ENCODE data around the gene SMTN. TPM values are rescaled to one million over a fixed set of nuclear protein-coding genes. Genes with fewer than 3 reads are reported as not detected.

The SMTN gene
- total RNA-seq, 5 donors from 2014 or later (not counting 1 experiment from before 2014, with no cell fraction given): 2.6 to 10.1 (median 3.8) TPM

DNA sequence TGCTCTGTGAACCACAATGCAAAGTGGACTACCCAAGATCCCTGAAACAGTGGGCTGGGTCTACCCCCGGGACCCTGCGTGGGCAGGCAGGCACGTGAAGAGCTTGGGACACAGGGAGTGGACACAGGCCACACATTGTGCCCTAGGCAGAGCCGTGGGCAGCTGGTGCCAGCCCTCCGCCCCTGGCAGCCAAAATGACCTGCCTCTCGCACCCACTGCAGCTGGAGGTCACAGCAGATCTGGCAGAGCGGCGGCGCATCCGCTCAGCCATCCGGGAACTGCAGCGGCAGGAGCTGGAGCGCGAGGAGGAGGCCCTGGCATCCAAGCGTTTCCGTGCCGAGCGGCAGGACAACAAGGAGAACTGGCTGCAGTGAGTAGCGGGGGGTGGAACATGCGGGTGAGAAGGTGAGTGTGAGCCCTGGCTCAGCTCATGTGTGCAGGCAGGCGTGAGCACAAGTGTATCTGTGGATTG, 6.7 kb downstream of the SMTN start:
- no peak for DNase-seq
- H3K4me3 Mint-ChIP-seq: no peak overlapping the region
- peaks cover 10 to 25% of the 10 kb centered on the region in 2 experiments for H3K4me1 ChIP-seq (ENCODE audit: control insufficient read depth in 1 of 2, extremely low read depth in 1 of 2, insufficient read depth in 2 of 2, low read length in 2 of 2)
- no peak overlapping the region for H3K4me3 ChIP-seq (ENCODE audit: control insufficient read depth in 1 of 2, extremely low read depth in 1 of 2, low read length in 1 of 2)
- WGBS (ENCODE audit: insufficient coverage): 98% methylated on average over 21 of the region's 21 CpGs
- H3K27me3 ChIP-seq (replicated peaks in 1 of 2; ENCODE audit: control insufficient read depth in 2 of 2, extremely low read depth in 1 of 2, insufficient read depth in 2 of 2, low read length in 1 of 2): no peaks in the 10 kb centered on the region
- H3K9me3 ChIP-seq: no peaks in the 10 kb centered on the region
- ChIA-PET POLR2A (no interaction called here), CTCF (interaction anchor here (0.5 to 1.4 kb wide), 2 partner anchors 143 to 325 kb away, joined by 3 to 5 read pairs; no protein-coding TSS in a partner anchor)
- H3K27ac ChIP-seq (ENCODE audit: low read length): no peak overlapping the region
- H3K36me3 Mint-ChIP-seq: no peaks in the 10 kb centered on the region
- ATAC-seq (replicated peaks in 1 of 4): no peak
- no peak overlapping the region for H3K27ac Mint-ChIP-seq
- H3K27me3 Mint-ChIP-seq: no peaks in the 10 kb centered on the region
- H3K9me3 Mint-ChIP-seq: no peaks in the 10 kb centered on the region
- H3K4me1 Mint-ChIP-seq: peaks cover 12 to 17% (median 17%) of the 10 kb centered on the region in 3 donors
- H3K36me3 ChIP-seq (ENCODE audit: control insufficient read depth in 2 of 2, extremely low read depth in 1 of 2, insufficient read depth in 1 of 2, low read length in 1 of 2): peaks cover 0 to 6% of the 10 kb centered on the region in 2 donors

DNA sequence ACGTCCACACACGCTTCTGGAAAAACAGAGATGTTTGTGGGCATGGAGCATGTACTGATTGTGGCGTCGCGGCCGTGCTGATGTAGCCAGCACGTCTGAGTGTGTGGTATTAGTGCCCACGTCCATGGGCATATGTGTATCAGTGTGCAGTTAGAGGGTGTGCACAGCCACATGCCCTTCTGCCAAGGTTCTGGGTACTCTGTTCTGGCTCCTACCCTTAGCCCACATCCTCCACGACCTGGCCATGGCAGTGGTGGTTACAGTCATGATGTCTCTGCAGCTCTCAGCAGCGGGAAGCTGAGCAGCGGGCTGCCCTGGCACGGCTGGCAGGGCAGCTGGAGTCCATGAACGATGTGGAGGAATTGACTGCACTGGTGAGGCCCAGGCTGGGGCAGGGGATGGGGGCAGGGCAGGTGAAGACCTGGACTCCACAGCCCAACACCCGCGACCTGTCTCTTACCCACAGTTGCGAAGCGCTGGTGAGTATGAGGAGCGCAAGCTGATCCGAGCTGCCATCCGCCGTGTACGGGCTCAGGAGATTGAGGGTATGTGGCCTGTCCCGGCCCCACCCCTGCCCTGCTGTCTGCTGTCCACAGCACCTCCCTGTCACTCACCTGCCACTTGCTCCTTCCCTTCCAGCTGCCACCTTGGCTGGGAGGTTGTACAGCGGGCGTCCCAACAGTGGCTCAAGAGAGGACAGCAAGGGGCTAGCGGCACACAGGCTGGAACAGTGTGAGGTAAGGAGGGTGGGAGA, 7.3 kb downstream of the SMTN start:
- H3K36me3 ChIP-seq (ENCODE audit: control insufficient read depth in 2 of 2, extremely low read depth in 1 of 2, insufficient read depth in 1 of 2, low read length in 1 of 2): peaks cover 0 to 6% of the 10 kb centered on the region in 2 donors
- H3K9me3 Mint-ChIP-seq: no peaks in the 10 kb centered on the region
- no peak overlapping the region for H3K27ac ChIP-seq (ENCODE audit: low read length)
- no peak overlapping the region for H3K27ac Mint-ChIP-seq
- no peaks in the 10 kb centered on the region for H3K27me3 ChIP-seq (replicated peaks in 1 of 2; ENCODE audit: control insufficient read depth in 2 of 2, extremely low read depth in 1 of 2, insufficient read depth in 2 of 2, low read length in 1 of 2)
- no peak overlapping the region for H3K4me3 Mint-ChIP-seq
- no peak overlapping the region for H3K4me3 ChIP-seq (ENCODE audit: control insufficient read depth in 1 of 2, extremely low read depth in 1 of 2, low read length in 1 of 2)
- ChIA-PET CTCF (interaction anchor here (0.5 to 1.4 kb wide), 2 partner anchors 142 to 325 kb away, joined by 3 to 5 read pairs; no protein-coding TSS in a partner anchor), POLR2A (no interaction called here)
- WGBS (ENCODE audit: insufficient coverage): 94% methylated on average over 23 of the region's 26 CpGs
- peaks cover 11 to 12% (median 12%) of the 10 kb centered on the region in 3 donors for H3K4me1 Mint-ChIP-seq
- no peaks in the 10 kb centered on the region for H3K36me3 Mint-ChIP-seq
- DNase-seq (no peak), ATAC-seq (replicated peaks in 1 of 4) (no peak)
- peaks cover 6 to 19% of the 10 kb centered on the region in 2 experiments for H3K4me1 ChIP-seq (ENCODE audit: control insufficient read depth in 1 of 2, extremely low read depth in 1 of 2, insufficient read depth in 2 of 2, low read length in 2 of 2)
- no peaks in the 10 kb centered on the region for H3K9me3 ChIP-seq
- H3K27me3 Mint-ChIP-seq: no peaks in the 10 kb centered on the region

DNA sequence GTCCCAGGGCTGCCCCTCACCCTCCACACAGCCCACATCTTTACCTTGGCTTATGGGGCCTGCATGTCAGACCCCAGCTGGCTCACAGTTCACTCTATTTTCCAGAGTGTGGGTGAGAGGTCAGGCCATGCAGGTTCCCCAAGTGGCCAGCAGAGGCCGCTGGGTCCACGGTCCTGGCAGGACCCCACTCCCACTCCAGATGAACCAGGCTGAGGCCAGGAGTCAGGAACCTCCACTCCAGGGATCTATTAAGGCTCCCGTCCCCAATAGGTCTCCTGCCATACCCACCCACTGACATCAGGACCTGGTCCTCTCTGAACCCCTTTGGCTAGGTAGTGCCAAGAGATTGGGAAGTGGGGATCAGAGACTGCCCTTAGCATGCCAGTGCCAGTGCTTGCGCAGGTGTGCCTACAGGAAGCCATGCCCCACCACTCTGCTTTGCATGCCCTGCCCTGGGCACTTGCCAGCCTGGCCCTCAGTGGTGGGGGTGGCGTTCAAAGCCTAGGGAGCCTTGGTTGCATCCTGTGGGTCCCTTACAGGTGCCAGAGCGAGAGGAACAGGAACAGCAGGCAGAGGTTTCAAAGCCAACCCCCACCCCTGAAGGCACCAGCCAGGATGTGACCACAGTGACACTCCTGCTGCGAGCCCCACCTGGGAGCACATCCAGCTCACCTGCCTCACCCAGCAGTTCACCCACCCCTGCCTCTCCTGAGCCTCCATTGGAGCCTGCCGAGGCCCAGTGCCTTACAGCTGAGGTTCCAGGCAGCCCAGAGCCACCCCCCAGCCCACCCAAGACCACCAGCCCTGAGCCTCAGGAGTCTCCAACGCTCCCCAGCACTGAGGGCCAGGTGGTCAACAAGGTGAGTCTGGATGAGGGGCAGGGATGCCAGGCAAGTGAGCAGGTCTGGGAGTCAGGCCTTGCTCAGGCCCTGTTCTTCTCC, 8.3 kb downstream of the SMTN start:
- ATAC-seq (replicated peaks in 1 of 4): no peak
- Mint-ChIP-seq H3K36me3 (no peaks in the 10 kb centered on the region), H3K9me3 (no peaks in the 10 kb centered on the region), H3K27me3 (no peaks in the 10 kb centered on the region), H3K27ac (no peak overlapping the region), H3K4me1 (peaks cover under 1 to 2% (median 2%) of the 10 kb centered on the region in 3 donors), H3K4me3 (no peak overlapping the region)
- peaks cover 0 to 9% of the 10 kb centered on the region in 2 experiments for H3K4me1 ChIP-seq (ENCODE audit: control insufficient read depth in 1 of 2, extremely low read depth in 1 of 2, insufficient read depth in 2 of 2, low read length in 2 of 2)
- 90% methylated on average over 6 of the region's 9 CpGs for WGBS (ENCODE audit: insufficient coverage)
- no peak overlapping the region for H3K4me3 ChIP-seq (ENCODE audit: control insufficient read depth in 1 of 2, extremely low read depth in 1 of 2, low read length in 1 of 2)
- POLR2A ChIA-PET: no interaction called here
- DNase-seq: peak in 13 of 35 experiments; percentile 16 to 58 (median 31)
- peaks cover 0 to 6% of the 10 kb centered on the region in 2 donors for H3K36me3 ChIP-seq (ENCODE audit: control insufficient read depth in 2 of 2, extremely low read depth in 1 of 2, insufficient read depth in 1 of 2, low read length in 1 of 2)
- no peaks in the 10 kb centered on the region for H3K9me3 ChIP-seq
- CTCF ChIA-PET: interaction anchor here in 1 of 2 donors (1.4 kb wide), 1 partner anchor 141 kb away, joined by 3 read pairs; no protein-coding TSS in a partner anchor
- no peak overlapping the region for H3K27ac ChIP-seq (ENCODE audit: low read length)
- H3K27me3 ChIP-seq (replicated peaks in 1 of 2; ENCODE audit: control insufficient read depth in 2 of 2, extremely low read depth in 1 of 2, insufficient read depth in 2 of 2, low read length in 1 of 2): no peaks in the 10 kb centered on the region

DNA sequence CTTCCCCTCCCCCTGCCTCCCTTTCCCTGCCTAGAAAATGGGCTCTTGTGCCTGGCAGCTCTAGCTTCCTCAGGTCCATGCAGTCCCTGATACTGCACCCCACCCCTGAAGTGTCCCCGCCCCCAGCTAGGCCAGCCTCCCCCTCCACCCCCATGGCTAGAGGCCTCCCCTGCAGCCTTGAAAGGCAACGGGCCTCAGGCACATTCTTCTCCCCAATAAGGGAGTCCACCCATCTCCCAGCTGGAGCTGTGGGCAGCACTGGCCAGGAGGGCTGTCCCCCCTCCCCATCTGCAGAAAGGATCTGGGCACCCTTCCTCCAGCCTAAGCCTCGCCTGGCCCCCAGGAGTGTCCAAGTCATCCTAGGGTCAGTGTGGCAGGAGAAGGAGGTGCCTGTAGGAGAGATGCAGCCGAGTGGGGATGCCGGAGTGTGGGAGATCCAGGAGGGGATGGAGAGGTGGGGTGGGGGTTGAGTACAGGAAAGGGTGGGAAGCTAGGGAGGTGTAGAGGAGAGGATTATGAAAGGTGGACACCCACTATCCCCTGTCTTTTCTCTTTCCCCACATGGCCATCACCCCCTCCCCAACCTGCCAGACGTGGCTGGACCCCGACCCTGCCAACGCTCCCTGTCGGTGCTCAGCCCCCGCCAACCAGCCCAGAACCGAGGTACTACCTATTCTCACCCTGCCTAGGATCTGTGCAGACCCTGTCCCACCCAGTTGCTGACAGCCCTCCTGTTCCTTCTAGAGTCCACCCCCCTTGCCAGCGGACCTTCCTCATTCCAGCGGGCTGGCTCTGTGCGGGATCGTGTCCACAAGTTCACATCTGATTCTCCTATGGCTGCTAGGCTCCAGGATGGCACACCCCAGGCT, 9.3 kb downstream of the SMTN start:
- H3K4me1 Mint-ChIP-seq: no peaks in the 10 kb centered on the region
- H3K27me3 ChIP-seq (replicated peaks in 1 of 2; ENCODE audit: control insufficient read depth in 2 of 2, extremely low read depth in 1 of 2, insufficient read depth in 2 of 2, low read length in 1 of 2): no peaks in the 10 kb centered on the region
- no peaks in the 10 kb centered on the region for H3K27me3 Mint-ChIP-seq
- peaks cover 0 to 6% of the 10 kb centered on the region in 2 donors for H3K36me3 ChIP-seq (ENCODE audit: control insufficient read depth in 2 of 2, extremely low read depth in 1 of 2, insufficient read depth in 1 of 2, low read length in 1 of 2)
- POLR2A ChIA-PET: no interaction called here
- no peaks in the 10 kb centered on the region for H3K36me3 Mint-ChIP-seq
- no peak overlapping the region for H3K4me3 Mint-ChIP-seq
- DNase-seq (no peak), ATAC-seq (replicated peaks in 1 of 4) (no peak)
- no peak overlapping the region for H3K4me3 ChIP-seq (ENCODE audit: control insufficient read depth in 1 of 2, extremely low read depth in 1 of 2, low read length in 1 of 2)
- no peak overlapping the region for H3K27ac ChIP-seq (ENCODE audit: low read length)
- CTCF ChIA-PET: interaction anchor here in 1 of 2 donors (0.7 kb wide), 1 partner anchor 11 kb away, joined by 4 read pairs; no protein-coding TSS in a partner anchor
- H3K9me3 ChIP-seq: no peaks in the 10 kb centered on the region
- H3K27ac Mint-ChIP-seq: no peak overlapping the region
- WGBS (ENCODE audit: insufficient coverage): 94% methylated on average over 12 of the region's 15 CpGs
- no peaks in the 10 kb centered on the region for H3K9me3 Mint-ChIP-seq
- H3K4me1 ChIP-seq (ENCODE audit: control insufficient read depth in 1 of 2, extremely low read depth in 1 of 2, insufficient read depth in 2 of 2, low read length in 2 of 2): peaks cover 0 to 4% of the 10 kb centered on the region in 2 experiments

DNA sequence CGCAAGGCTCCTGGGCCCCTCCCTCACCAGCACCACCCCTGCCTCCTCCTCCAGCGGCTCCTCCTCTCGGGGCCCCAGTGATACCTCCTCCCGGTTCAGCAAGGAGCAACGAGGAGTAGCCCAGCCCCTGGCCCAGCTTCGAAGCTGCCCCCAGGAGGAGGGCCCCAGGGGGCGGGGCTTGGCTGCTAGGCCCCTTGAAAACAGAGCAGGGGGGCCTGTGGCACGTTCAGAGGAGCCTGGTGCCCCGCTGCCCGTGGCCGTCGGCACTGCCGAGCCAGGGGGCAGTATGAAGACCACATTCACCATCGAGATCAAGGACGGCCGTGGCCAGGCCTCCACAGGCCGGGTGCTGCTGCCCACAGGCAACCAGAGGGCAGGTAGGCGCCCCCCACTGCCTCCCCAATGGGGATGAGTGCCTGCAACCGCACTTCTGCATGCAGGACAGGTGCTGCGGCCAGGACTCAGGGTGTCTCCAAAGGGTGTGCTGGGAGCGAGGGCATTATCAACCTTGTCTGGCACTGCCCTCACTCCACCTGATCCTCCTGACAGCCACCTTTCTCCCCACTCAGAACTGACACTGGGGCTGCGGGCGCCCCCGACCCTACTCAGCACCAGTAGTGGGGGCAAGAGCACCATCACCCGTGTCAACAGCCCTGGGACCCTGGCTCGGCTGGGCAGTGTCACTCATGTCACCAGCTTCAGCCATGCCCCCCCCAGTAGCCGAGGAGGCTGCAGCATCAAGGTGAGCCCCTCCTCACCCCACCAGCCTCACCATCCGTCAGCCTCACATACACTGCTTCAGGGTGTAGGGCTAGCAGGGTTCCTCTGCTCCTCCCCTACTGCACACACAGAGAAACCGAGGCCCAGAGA, 10.2 kb downstream of the SMTN start:
- no peak for DNase-seq
- Histone ChIP-seq H3K4me1 (ENCODE audit: control insufficient read depth in 1 of 2, extremely low read depth in 1 of 2, insufficient read depth in 2 of 2, low read length in 2 of 2) (no peaks in the 10 kb centered on the region), H3K9me3 (no peaks in the 10 kb centered on the region), H3K27ac (ENCODE audit: low read length) (no peak overlapping the region), H3K4me3 (ENCODE audit: control insufficient read depth in 1 of 2, extremely low read depth in 1 of 2, low read length in 1 of 2) (no peak overlapping the region), H3K36me3 (ENCODE audit: control insufficient read depth in 2 of 2, extremely low read depth in 1 of 2, insufficient read depth in 1 of 2, low read length in 1 of 2) (peaks cover 0 to 6% of the 10 kb centered on the region in 2 donors), H3K27me3 (replicated peaks in 1 of 2; ENCODE audit: control insufficient read depth in 2 of 2, extremely low read depth in 1 of 2, insufficient read depth in 2 of 2, low read length in 1 of 2) (no peaks in the 10 kb centered on the region)
- ChIA-PET POLR2A (no interaction called here), CTCF (interaction anchor here in 1 of 2 donors (0.6 kb wide), 1 partner anchor 484 kb away, joined by 3 read pairs; the partner anchor contains the start of gene TCN2)
- WGBS (ENCODE audit: insufficient coverage): 94% methylated on average over 28 of the region's 29 CpGs
- Mint-ChIP-seq H3K4me3 (no peak overlapping the region), H3K27me3 (no peaks in the 10 kb centered on the region), H3K9me3 (no peaks in the 10 kb centered on the region), H3K36me3 (no peaks in the 10 kb centered on the region), H3K4me1 (no peaks in the 10 kb centered on the region), H3K27ac (no peak overlapping the region)
- no peak for ATAC-seq (replicated peaks in 1 of 4)

All from T-cell (primary cell).